COR-L47 (cell line): ENCODE data around the gene SCGB2A2.

ENCODE experiments used
- DNase-seq: peaks from one replicate; lab custom pipeline; 2025; lab: John Stamatoyannopoulos, UW

Gene SCGB2A2

GRCh38 chr11:62269654-62270278 is at the start of gene SCGB2A2:
SCGB2A2 (plus strand) TSS chr11:62270158; CDS start chr11:62270217, 59 bp downstream.
- DNase-seq, result no peak

GRCh38 chr11:62221498-62221897 is 48.5 kb upstream of the SCGB2A2 start:
- DNase-seq, result no peak

- DNase-seq, result no peak
Observed at GRCh38 chr11:62223095-62223494, 46.9 kb upstream of the SCGB2A2 start.

- DNase-seq, result no peak
Observed at GRCh38 chr11:62233730-62234129, 36.2 kb upstream of the SCGB2A2 start.

GRCh38 chr11:62236187-62236586 is 33.8 kb upstream of the SCGB2A2 start:
- no peak for DNase-seq

- no peak for DNase-seq
Observed at GRCh38 chr11:62237499-62237898, 32.5 kb upstream of the SCGB2A2 start.

GRCh38 chr11:62238151-62238550 is 31.8 kb upstream of the SCGB2A2 start:
- DNase-seq, result no peak

- DNase-seq, result peak; percentile 52
Observed at GRCh38 chr11:62241095-62241494, 28.9 kb upstream of the SCGB2A2 start.

GRCh38 chr11:62242021-62242420 is 27.9 kb upstream of the SCGB2A2 start, which contains the start of gene SCGB1D2:
SCGB1D2 (plus strand) TSS chr11:62242239; CDS start chr11:62242308, 69 bp downstream.
- DNase-seq, result peak; percentile 98

GRCh38 chr11:62245271-62245753 is 24.6 kb upstream of the SCGB2A2 start:
- DNase-seq, result no peak

- no peak for DNase-seq
Observed at GRCh38 chr11:62251698-62252097, 18.3 kb upstream of the SCGB2A2 start.

GRCh38 chr11:62253999-62254542 is 15.9 kb upstream of the SCGB2A2 start:
- DNase-seq, result no peak

GRCh38 chr11:62256281-62256680 is 13.7 kb upstream of the SCGB2A2 start:
- no peak for DNase-seq

- no peak for DNase-seq
Observed at GRCh38 chr11:62260261-62260953, 9.6 kb upstream of the SCGB2A2 start.

- no peak for DNase-seq
Observed at GRCh38 chr11:62264004-62264403, 6.0 kb upstream of the SCGB2A2 start.

GRCh38 chr11:62266558-62266957 is 3.4 kb upstream of the SCGB2A2 start:
- DNase-seq, result no peak

GRCh38 chr11:62267050-62267449 is 2.9 kb upstream of the SCGB2A2 start:
- no peak for DNase-seq

- no peak for DNase-seq
Observed at GRCh38 chr11:62267576-62267975, 2.4 kb upstream of the SCGB2A2 start.

GRCh38 chr11:62273284-62273683 is 3.3 kb downstream of the SCGB2A2 start:
- DNase-seq, result no peak

GRCh38 chr11:62273789-62274275 is 3.9 kb downstream of the SCGB2A2 start:
- DNase-seq, result no peak

GRCh38 chr11:62280452-62280851 is 10.5 kb downstream of the SCGB2A2 start:
- DNase-seq, result no peak

GRCh38 chr11:62295504-62295903 is 25.5 kb downstream of the SCGB2A2 start:
- DNase-seq, result no peak

- DNase-seq, result no peak
Observed at GRCh38 chr11:62298975-62299374, 29.0 kb downstream of the SCGB2A2 start, which contains the start of gene SCGB1D4. SCGB1D4 (minus strand) TSS chr11:62299075; CDS start chr11:62299010, 65 bp downstream.
